GM15510 (cell line): ENCODE results near the gene SUMF1.

Source experiments
- POLR2A ChIP-seq: IDR thresholded peaks from 3 replicates; pipeline ENCODE4 v1.6.1; 2011; ENCODE audit warnings: borderline replicate concordance; ENCODE audit not compliant: insufficient read length; ENCODE audit errors: extremely low read depth

The SUMF1 gene

GRCh38 chr3:4478261-4478660, 11.2 kb upstream of the SUMF1 start:
- TF ChIP-seq POLR2A: no peak

GRCh38 chr3:4476496-4476895, 9.4 kb upstream of the SUMF1 start:
- no peak for TF ChIP-seq POLR2A

GRCh38 chr3:4475804-4476203, 8.7 kb upstream of the SUMF1 start:
- no peak for TF ChIP-seq POLR2A

GRCh38 chr3:4474683-4475490, 7.8 kb upstream of the SUMF1 start:
- no peak for TF ChIP-seq POLR2A

GRCh38 chr3:4472766-4473165, 5.7 kb upstream of the SUMF1 start:
- no peak for TF ChIP-seq POLR2A

GRCh38 chr3:4472312-4472711, 5.2 kb upstream of the SUMF1 start:
- no peak for TF ChIP-seq POLR2A

GRCh38 chr3:4471907-4472306, 4.8 kb upstream of the SUMF1 start:
- no peak for TF ChIP-seq POLR2A

GRCh38 chr3:4467522-4467867, 426 bp upstream of the SUMF1 start:
- no peak for TF ChIP-seq POLR2A

- no peak for TF ChIP-seq POLR2A
Observed at GRCh38 chr3:4464576-4464975, 2.5 kb downstream of the SUMF1 start.

- no peak for TF ChIP-seq POLR2A
Observed at GRCh38 chr3:4462369-4463040, 4.6 kb downstream of the SUMF1 start.

GRCh38 chr3:4461468-4462090, 5.5 kb downstream of the SUMF1 start:
- TF ChIP-seq POLR2A: no peak

GRCh38 chr3:4460334-4460733, 6.7 kb downstream of the SUMF1 start:
- no peak for TF ChIP-seq POLR2A

GRCh38 chr3:4458961-4459360, 8.1 kb downstream of the SUMF1 start:
- TF ChIP-seq POLR2A: no peak

- no peak for TF ChIP-seq POLR2A
Observed at GRCh38 chr3:4454142-4454541, 12.9 kb downstream of the SUMF1 start.

- TF ChIP-seq POLR2A: no peak
Observed at GRCh38 chr3:4449043-4449805, 17.8 kb downstream of the SUMF1 start.
